ENCODE measurements around the gene ARHGEF2. TPM values are rescaled to one million over a fixed set of nuclear protein-coding genes. Genes with fewer than 3 reads are reported as not detected.

The ARHGEF2 gene
- total and polyA plus RNA-seq, 2 donors, result 42.3 to 58.5 TPM

GRCh38 chr1:155968670-155969069 lies 9.7 kb downstream of the ARHGEF2 start:
- peaks cover 38 to 66% of the 10 kb centered on the region in 2 donors for H3K4me1 ChIP-seq (ENCODE audit: control insufficient read depth in 2 of 2, insufficient read depth in 2 of 2, low read length in 2 of 2)
- no peaks in the 10 kb centered on the region for H3K27me3 ChIP-seq (ENCODE audit: control insufficient read depth in 2 of 2, insufficient read depth in 1 of 2, low read length in 1 of 2)
- DNase-seq (ENCODE audit: low read depth in 6 of 9, low spot score in 9 of 9), result no peak
- no peak overlapping the region for H3K4me3 ChIP-seq (ENCODE audit: low read length in 2 of 2)
- H3K9me3 ChIP-seq (ENCODE audit: control insufficient read depth in 2 of 2, insufficient read depth in 1 of 2, low read length in 1 of 2), result no peaks in the 10 kb centered on the region
- peak overlapping the region in 1 of 2 donors; percentile 20 for H3K27ac ChIP-seq (ENCODE audit: low read depth in 1 of 2, low read length in 1 of 2)
- 93% methylated on average over 3 of the region's 3 CpGs for WGBS
- H3K36me3 ChIP-seq (ENCODE audit: control insufficient read depth in 2 of 2, insufficient read depth in 2 of 2, low read length in 1 of 2), result peaks cover 79 to 86% of the 10 kb centered on the region in 2 donors

- WGBS, result 84% methylated on average over 7 of the region's 7 CpGs
- Histone ChIP-seq H3K27ac (ENCODE audit: low read depth in 1 of 2, low read length in 1 of 2) (peak overlapping the region; percentile 72 to 76), H3K36me3 (ENCODE audit: control insufficient read depth in 2 of 2, insufficient read depth in 2 of 2, low read length in 1 of 2) (peaks cover 84 to 90% of the 10 kb centered on the region in 2 donors), H3K9me3 (ENCODE audit: control insufficient read depth in 2 of 2, insufficient read depth in 1 of 2, low read length in 1 of 2) (no peaks in the 10 kb centered on the region), H3K4me3 (ENCODE audit: low read length in 2 of 2) (no peak overlapping the region), H3K27me3 (ENCODE audit: control insufficient read depth in 2 of 2, insufficient read depth in 1 of 2, low read length in 1 of 2) (no peaks in the 10 kb centered on the region), H3K4me1 (ENCODE audit: control insufficient read depth in 2 of 2, insufficient read depth in 2 of 2, low read length in 2 of 2) (peaks cover 35 to 61% of the 10 kb centered on the region in 2 donors)
- DNase-seq (ENCODE audit: low read depth in 6 of 9, low spot score in 9 of 9), result no peak
Observed at GRCh38 chr1:155968051-155968400, 10.3 kb downstream of the ARHGEF2 start.

- Histone ChIP-seq H3K27me3 (ENCODE audit: control insufficient read depth in 2 of 2, insufficient read depth in 1 of 2, low read length in 1 of 2) (no peaks in the 10 kb centered on the region), H3K27ac (ENCODE audit: low read depth in 1 of 2, low read length in 1 of 2) (peak overlapping the region; percentile 72 to 76), H3K9me3 (ENCODE audit: control insufficient read depth in 2 of 2, insufficient read depth in 1 of 2, low read length in 1 of 2) (peaks cover 0 to 3% of the 10 kb centered on the region in 2 donors), H3K4me1 (ENCODE audit: control insufficient read depth in 2 of 2, insufficient read depth in 2 of 2, low read length in 2 of 2) (peaks cover 30 to 55% of the 10 kb centered on the region in 2 donors), H3K36me3 (ENCODE audit: control insufficient read depth in 2 of 2, insufficient read depth in 2 of 2, low read length in 1 of 2) (peaks cover 88 to 90% of the 10 kb centered on the region in 2 donors), H3K4me3 (ENCODE audit: low read length in 2 of 2) (no peak overlapping the region)
- DNase-seq (ENCODE audit: low read depth in 6 of 9, low spot score in 9 of 9), result peak in 1 of 9 donors; percentile 67
- WGBS, result 62% methylated on average over 13 of the region's 13 CpGs
Observed at GRCh38 chr1:155967341-155968050, 10.9 kb downstream of the ARHGEF2 start.

- WGBS, result 83% methylated on average over 7 of the region's 7 CpGs
- Histone ChIP-seq H3K27ac (ENCODE audit: low read depth in 1 of 2, low read length in 1 of 2) (no peak overlapping the region), H3K4me3 (ENCODE audit: low read length in 2 of 2) (no peak overlapping the region), H3K36me3 (ENCODE audit: control insufficient read depth in 2 of 2, insufficient read depth in 2 of 2, low read length in 1 of 2) (peaks cover 88 to 91% of the 10 kb centered on the region in 2 donors), H3K27me3 (ENCODE audit: control insufficient read depth in 2 of 2, insufficient read depth in 1 of 2, low read length in 1 of 2) (no peaks in the 10 kb centered on the region), H3K9me3 (ENCODE audit: control insufficient read depth in 2 of 2, insufficient read depth in 1 of 2, low read length in 1 of 2) (peaks cover 0 to 4% of the 10 kb centered on the region in 2 donors), H3K4me1 (ENCODE audit: control insufficient read depth in 2 of 2, insufficient read depth in 2 of 2, low read length in 2 of 2) (peaks cover 22 to 48% of the 10 kb centered on the region in 2 donors)
- no peak for DNase-seq (ENCODE audit: low read depth in 6 of 9, low spot score in 9 of 9)
Observed at GRCh38 chr1:155966750-155967149, 11.6 kb downstream of the ARHGEF2 start.

GRCh38 chr1:155966135-155966534 lies 12.2 kb downstream of the ARHGEF2 start:
- Histone ChIP-seq H3K4me1 (ENCODE audit: control insufficient read depth in 2 of 2, insufficient read depth in 2 of 2, low read length in 2 of 2) (peaks cover 18 to 42% of the 10 kb centered on the region in 2 donors), H3K9me3 (ENCODE audit: control insufficient read depth in 2 of 2, insufficient read depth in 1 of 2, low read length in 1 of 2) (peaks cover 0 to 4% of the 10 kb centered on the region in 2 donors), H3K27me3 (ENCODE audit: control insufficient read depth in 2 of 2, insufficient read depth in 1 of 2, low read length in 1 of 2) (no peaks in the 10 kb centered on the region), H3K27ac (ENCODE audit: low read depth in 1 of 2, low read length in 1 of 2) (no peak overlapping the region), H3K36me3 (ENCODE audit: control insufficient read depth in 2 of 2, insufficient read depth in 2 of 2, low read length in 1 of 2) (peaks cover 93 to 97% of the 10 kb centered on the region in 2 donors), H3K4me3 (ENCODE audit: low read length in 2 of 2) (no peak overlapping the region)
- no peak for DNase-seq (ENCODE audit: low read depth in 6 of 9, low spot score in 9 of 9)
- WGBS, result 98% methylated on average over 9 of the region's 9 CpGs

GRCh38 chr1:155964193-155964592 lies 14.2 kb downstream of the ARHGEF2 start:
- H3K4me1 ChIP-seq (ENCODE audit: control insufficient read depth in 2 of 2, insufficient read depth in 2 of 2, low read length in 2 of 2), result peaks cover 8 to 22% of the 10 kb centered on the region in 2 donors
- H3K9me3 ChIP-seq (ENCODE audit: control insufficient read depth in 2 of 2, insufficient read depth in 1 of 2, low read length in 1 of 2), result peaks cover 0 to 4% of the 10 kb centered on the region in 2 donors
- WGBS, result 97% methylated on average over 7 of the region's 7 CpGs

GRCh38 chr1:155962599-155963211 lies 15.6 kb downstream of the ARHGEF2 start:
- no peak overlapping the region for H3K4me3 ChIP-seq (ENCODE audit: low read length in 2 of 2)
- H3K4me1 ChIP-seq (ENCODE audit: control insufficient read depth in 2 of 2, insufficient read depth in 2 of 2, low read length in 2 of 2), result peaks cover under 1 to 7% of the 10 kb centered on the region in 2 donors
- 95% methylated on average over 18 of the region's 18 CpGs for WGBS
- H3K9me3 ChIP-seq (ENCODE audit: control insufficient read depth in 2 of 2, insufficient read depth in 1 of 2, low read length in 1 of 2), result peaks cover 0 to 4% of the 10 kb centered on the region in 2 donors
- no peaks in the 10 kb centered on the region for H3K27me3 ChIP-seq (ENCODE audit: control insufficient read depth in 2 of 2, insufficient read depth in 1 of 2, low read length in 1 of 2)
- H3K27ac ChIP-seq (ENCODE audit: low read depth in 1 of 2, low read length in 1 of 2), result no peak overlapping the region
- no peak for DNase-seq (ENCODE audit: low read depth in 6 of 9, low spot score in 9 of 9)
- peaks cover 97 to 98% of the 10 kb centered on the region in 2 donors for H3K36me3 ChIP-seq (ENCODE audit: control insufficient read depth in 2 of 2, insufficient read depth in 2 of 2, low read length in 1 of 2)

More at GRCh38 chr1:155964193-155964592, 14.2 kb downstream of the ARHGEF2 start:
- Histone ChIP-seq H3K27ac (ENCODE audit: low read depth in 1 of 2, low read length in 1 of 2) (no peak overlapping the region), H3K36me3 (ENCODE audit: control insufficient read depth in 2 of 2, insufficient read depth in 2 of 2, low read length in 1 of 2) (peaks cover 98% of the 10 kb centered on the region in 2 donors), H3K27me3 (ENCODE audit: control insufficient read depth in 2 of 2, insufficient read depth in 1 of 2, low read length in 1 of 2) (no peaks in the 10 kb centered on the region), H3K4me3 (ENCODE audit: low read length in 2 of 2) (no peak overlapping the region)
- DNase-seq (ENCODE audit: low read depth in 6 of 9, low spot score in 9 of 9), result no peak

GRCh38 chr1:155961937-155962336 lies 16.4 kb downstream of the ARHGEF2 start:
- peaks cover 97 to 98% of the 10 kb centered on the region in 2 donors for H3K36me3 ChIP-seq (ENCODE audit: control insufficient read depth in 2 of 2, insufficient read depth in 2 of 2, low read length in 1 of 2)
- no peak for DNase-seq (ENCODE audit: low read depth in 6 of 9, low spot score in 9 of 9)
- no peak overlapping the region for H3K27ac ChIP-seq (ENCODE audit: low read depth in 1 of 2, low read length in 1 of 2)

GRCh38 chr1:155960081-155960745 lies 18.1 kb downstream of the ARHGEF2 start:
- Histone ChIP-seq H3K9me3 (ENCODE audit: control insufficient read depth in 2 of 2, insufficient read depth in 1 of 2, low read length in 1 of 2) (peaks cover 0 to 4% of the 10 kb centered on the region in 2 donors), H3K4me3 (ENCODE audit: low read length in 2 of 2) (no peak overlapping the region), H3K36me3 (ENCODE audit: control insufficient read depth in 2 of 2, insufficient read depth in 2 of 2, low read length in 1 of 2) (peaks cover 87 to 96% of the 10 kb centered on the region in 2 donors), H3K27me3 (ENCODE audit: control insufficient read depth in 2 of 2, insufficient read depth in 1 of 2, low read length in 1 of 2) (no peaks in the 10 kb centered on the region), H3K27ac (ENCODE audit: low read depth in 1 of 2, low read length in 1 of 2) (no peak overlapping the region), H3K4me1 (ENCODE audit: control insufficient read depth in 2 of 2, insufficient read depth in 2 of 2, low read length in 2 of 2) (no peaks in the 10 kb centered on the region)
- no peak for DNase-seq (ENCODE audit: low read depth in 6 of 9, low spot score in 9 of 9)
- WGBS, result 97% methylated on average over 3 of the region's 3 CpGs

More at GRCh38 chr1:155961937-155962336, 16.4 kb downstream of the ARHGEF2 start:
- 89% methylated on average over 14 of the region's 14 CpGs for WGBS
- H3K4me1 ChIP-seq (ENCODE audit: control insufficient read depth in 2 of 2, insufficient read depth in 2 of 2, low read length in 2 of 2), result no peaks in the 10 kb centered on the region
- no peak overlapping the region for H3K4me3 ChIP-seq (ENCODE audit: low read length in 2 of 2)
- H3K9me3 ChIP-seq (ENCODE audit: control insufficient read depth in 2 of 2, insufficient read depth in 1 of 2, low read length in 1 of 2), result peaks cover 0 to 4% of the 10 kb centered on the region in 2 donors
- H3K27me3 ChIP-seq (ENCODE audit: control insufficient read depth in 2 of 2, insufficient read depth in 1 of 2, low read length in 1 of 2), result no peaks in the 10 kb centered on the region
